Esophagus squamous epithelium (tissue), 4 donors: ENCODE data around the gene KRTAP5-9.

ENCODE experiments used
- CTCF ChIP-seq, 6 experiments: fragments of 450-650 bp in 4 of 6; fragments of 200-600 bp in 2 of 6; sonication (generic) in 2 of 6; IDR thresholded peaks; one replicate each; pipeline ENCODE4 v1.5.1; 2016 to 2019; ENCODE audit warnings: antibody characterized with exemption in 6 of 6, mild to moderate bottlenecking in 4 of 6, moderate library complexity in 4 of 6
- POLR2A ChIP-seq, 4 donors: fragments of 450-650 bp; IDR thresholded peaks; one replicate each; pipeline ENCODE4 v1.6.1; 2017; ENCODE audit warnings: antibody characterized with exemption in 4 of 4, mild to moderate bottlenecking in 4 of 4, moderate library complexity in 3 of 4

GRCh38 chr11:71527576-71528210 is 20.5 kb upstream of the KRTAP5-9 start:
- TF ChIP-seq CTCF (IDR thresholded peaks at IDR 0.05) (no peak), POLR2A (IDR thresholded peaks at IDR 0.05) (no peak)
